Right atrium auricular region (tissue), 2 donors: ENCODE results near the gene PBX4. TPM values are rescaled to one million over a fixed set of nuclear protein-coding genes. Genes with fewer than 3 reads are reported as not detected.

ENCODE experiments used
- DNase-seq: peaks from one replicate; pipeline ENCODE4 v3.0.0-alpha.2; 2019; ENCODE audit warnings: low spot score
- H3K27ac ChIP-seq, 2 donors: fragments of 200-600 bp; sonication (generic); 1 replicate in 1 of 2; 2 replicates in 1 of 2; pipeline ENCODE4 v1.5.1; 2016 to 2019
- H3K27me3 ChIP-seq, 2 donors: fragments of 200-600 bp; sonication (generic); one replicate each; pipeline versions ENCODE4 v1.5.1 to v1.6.0; 2017 to 2019
- H3K36me3 ChIP-seq: fragments of 200-600 bp; sonication (generic); one replicate; pipeline ENCODE4 v1.5.1; 2016
- H3K4me1 ChIP-seq, 2 donors: fragments of 200-600 bp; sonication (generic); one replicate each; pipeline versions ENCODE4 v1.5.1 to v1.6.0; 2017 to 2019
- H3K4me3 ChIP-seq, 2 donors: fragments of 200-600 bp; sonication (generic); 1 replicate in 1 of 2; 2 replicates in 1 of 2; pipeline ENCODE4 v1.5.1; 2017 to 2019; ENCODE audit warnings: mild to moderate bottlenecking in 1 of 2, moderate library complexity in 1 of 2
- H3K9me3 ChIP-seq, 2 donors: fragments of 200-600 bp; sonication (generic); one replicate each; pipeline ENCODE4 v1.5.1; 2019
- total RNA-seq, 2 donors: library from RNA; depleted of rRNA; stranded (reverse); fragments of >200 nt; gene quantifications; one replicate each; pipeline ENCODE4 v1.1.0, GENCODE V29; 2016
- TF ChIP-seq, protein P1 (sequence below), 2 donors: fragments of 200-600 bp; sonication (generic); IDR thresholded peaks; one replicate each; pipeline ENCODE4 v1.5.1; 2019; ENCODE audit warnings: antibody characterized with exemption in 2 of 2

PBX4 gene
- total RNA-seq, 2 donors from 2014 or later, result not detected

DNA sequence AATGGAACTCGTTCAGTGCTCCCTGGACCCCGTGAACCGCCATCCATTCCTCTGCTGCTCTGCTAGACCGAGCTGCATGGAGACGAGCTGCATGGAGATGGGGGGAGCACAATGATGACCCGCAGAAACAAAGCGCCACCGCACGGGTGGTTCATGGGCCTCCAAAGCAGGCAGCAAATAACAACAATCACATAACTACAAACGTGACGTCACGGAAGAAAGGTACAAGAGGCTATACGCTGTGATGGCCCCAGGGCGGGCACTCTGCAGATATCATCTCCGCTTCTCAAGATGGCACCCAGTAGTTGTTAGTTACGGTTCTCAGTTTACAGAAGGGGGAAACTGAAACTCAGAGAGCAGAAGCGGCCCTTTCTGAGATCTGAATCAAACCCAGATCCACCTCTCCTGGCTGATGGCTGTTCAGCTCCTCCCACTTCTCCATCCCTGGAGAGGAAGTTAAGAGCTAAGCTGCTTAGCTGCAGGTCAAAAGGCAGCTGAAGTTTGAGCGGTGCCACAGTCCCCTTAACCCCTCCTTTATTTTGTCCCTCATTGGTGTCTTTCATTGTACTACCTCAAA is 43.3 kb upstream of the PBX4 start:
- Histone ChIP-seq H3K27me3 (no peaks in the 10 kb centered on the region), H3K4me1 (peaks cover 0 to 21% of the 10 kb centered on the region in 2 donors), H3K27ac (no peak overlapping the region), H3K36me3 (peaks cover 34% of the 10 kb centered on the region), H3K9me3 (no peaks in the 10 kb centered on the region), H3K4me3 (no peak overlapping the region)
- TF ChIP-seq, protein P1, sequence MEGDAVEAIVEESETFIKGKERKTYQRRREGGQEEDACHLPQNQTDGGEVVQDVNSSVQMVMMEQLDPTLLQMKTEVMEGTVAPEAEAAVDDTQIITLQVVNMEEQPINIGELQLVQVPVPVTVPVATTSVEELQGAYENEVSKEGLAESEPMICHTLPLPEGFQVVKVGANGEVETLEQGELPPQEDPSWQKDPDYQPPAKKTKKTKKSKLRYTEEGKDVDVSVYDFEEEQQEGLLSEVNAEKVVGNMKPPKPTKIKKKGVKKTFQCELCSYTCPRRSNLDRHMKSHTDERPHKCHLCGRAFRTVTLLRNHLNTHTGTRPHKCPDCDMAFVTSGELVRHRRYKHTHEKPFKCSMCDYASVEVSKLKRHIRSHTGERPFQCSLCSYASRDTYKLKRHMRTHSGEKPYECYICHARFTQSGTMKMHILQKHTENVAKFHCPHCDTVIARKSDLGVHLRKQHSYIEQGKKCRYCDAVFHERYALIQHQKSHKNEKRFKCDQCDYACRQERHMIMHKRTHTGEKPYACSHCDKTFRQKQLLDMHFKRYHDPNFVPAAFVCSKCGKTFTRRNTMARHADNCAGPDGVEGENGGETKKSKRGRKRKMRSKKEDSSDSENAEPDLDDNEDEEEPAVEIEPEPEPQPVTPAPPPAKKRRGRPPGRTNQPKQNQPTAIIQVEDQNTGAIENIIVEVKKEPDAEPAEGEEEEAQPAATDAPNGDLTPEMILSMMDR (IDR thresholded peaks at IDR 0.05), result no peak
- DNase-seq, result no peak

DNA sequence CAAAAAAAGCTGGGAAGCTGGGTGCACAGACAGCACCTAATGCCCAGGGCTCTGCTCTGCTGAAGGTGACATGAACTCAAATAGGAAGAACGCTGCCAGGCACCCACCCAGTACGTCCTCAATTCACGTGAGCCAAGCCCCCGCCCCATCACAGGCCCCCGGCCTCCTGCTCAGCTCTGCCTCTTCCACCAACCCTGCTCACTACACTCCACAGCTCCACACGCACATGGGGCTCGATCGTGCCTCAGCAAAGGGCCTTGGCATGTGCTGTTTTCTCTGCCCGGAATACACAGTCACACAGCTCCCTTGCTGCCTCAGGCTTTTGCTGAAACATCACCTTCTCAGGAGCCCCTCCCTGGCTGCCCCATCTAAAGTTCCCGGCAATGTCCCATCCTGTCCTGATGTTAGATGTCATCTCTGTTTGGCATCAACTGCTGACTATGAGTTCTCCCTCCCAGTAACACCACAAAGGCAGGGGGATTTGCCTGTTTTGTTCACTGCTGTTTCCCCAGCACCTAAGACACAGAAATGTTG is 42.7 kb upstream of the PBX4 start:
- Histone ChIP-seq H3K9me3 (no peaks in the 10 kb centered on the region), H3K4me3 (no peak overlapping the region), H3K36me3 (peaks cover 39% of the 10 kb centered on the region), H3K27ac (no peak overlapping the region), H3K4me1 (peaks cover 0 to 21% of the 10 kb centered on the region in 2 donors), H3K27me3 (no peaks in the 10 kb centered on the region)
- TF ChIP-seq, protein P1 (IDR thresholded peaks at IDR 0.05), result no peak
- no peak for DNase-seq

GRCh38 chr19:19659646-19660245 is 41.3 kb upstream of the PBX4 start:
- H3K4me1 ChIP-seq, result peaks cover 0 to 21% of the 10 kb centered on the region in 2 donors
- no peak overlapping the region for H3K4me3 ChIP-seq
- H3K36me3 ChIP-seq, result peaks cover 54% of the 10 kb centered on the region
- no peak overlapping the region for H3K27ac ChIP-seq
- no peaks in the 10 kb centered on the region for H3K9me3 ChIP-seq
- no peaks in the 10 kb centered on the region for H3K27me3 ChIP-seq
- TF ChIP-seq, protein P1 (IDR thresholded peaks at IDR 0.05), result no peak
- DNase-seq, result no peak

DNA sequence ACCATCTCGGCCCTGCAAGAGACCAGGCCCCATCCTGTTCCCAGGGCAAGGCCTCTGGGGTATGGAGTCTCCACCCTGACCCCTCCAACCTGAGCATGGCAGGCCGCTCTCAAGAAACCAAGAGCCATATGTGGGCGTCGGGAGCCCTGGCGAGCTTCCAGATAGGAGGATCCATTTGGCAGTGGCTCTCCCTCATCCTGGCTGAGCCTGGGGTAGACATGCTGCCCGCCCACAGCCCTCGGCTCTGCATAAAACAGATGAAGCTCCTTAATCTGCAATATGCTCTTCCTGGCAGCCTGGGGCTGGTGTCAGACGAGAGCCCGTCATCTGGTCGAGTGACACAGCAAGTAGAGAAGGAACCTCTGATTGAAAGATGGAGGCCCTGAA is 38.9 kb upstream of the PBX4 start:
- DNase-seq, result no peak
- no peak overlapping the region for H3K27ac ChIP-seq
- H3K27me3 ChIP-seq, result no peaks in the 10 kb centered on the region
- peaks cover 78% of the 10 kb centered on the region for H3K36me3 ChIP-seq
- peaks cover 0 to 13% of the 10 kb centered on the region in 2 donors for H3K4me1 ChIP-seq
- H3K4me3 ChIP-seq, result no peak overlapping the region
- no peaks in the 10 kb centered on the region for H3K9me3 ChIP-seq
- TF ChIP-seq, protein P1 (IDR thresholded peaks at IDR 0.05), result no peak

DNA sequence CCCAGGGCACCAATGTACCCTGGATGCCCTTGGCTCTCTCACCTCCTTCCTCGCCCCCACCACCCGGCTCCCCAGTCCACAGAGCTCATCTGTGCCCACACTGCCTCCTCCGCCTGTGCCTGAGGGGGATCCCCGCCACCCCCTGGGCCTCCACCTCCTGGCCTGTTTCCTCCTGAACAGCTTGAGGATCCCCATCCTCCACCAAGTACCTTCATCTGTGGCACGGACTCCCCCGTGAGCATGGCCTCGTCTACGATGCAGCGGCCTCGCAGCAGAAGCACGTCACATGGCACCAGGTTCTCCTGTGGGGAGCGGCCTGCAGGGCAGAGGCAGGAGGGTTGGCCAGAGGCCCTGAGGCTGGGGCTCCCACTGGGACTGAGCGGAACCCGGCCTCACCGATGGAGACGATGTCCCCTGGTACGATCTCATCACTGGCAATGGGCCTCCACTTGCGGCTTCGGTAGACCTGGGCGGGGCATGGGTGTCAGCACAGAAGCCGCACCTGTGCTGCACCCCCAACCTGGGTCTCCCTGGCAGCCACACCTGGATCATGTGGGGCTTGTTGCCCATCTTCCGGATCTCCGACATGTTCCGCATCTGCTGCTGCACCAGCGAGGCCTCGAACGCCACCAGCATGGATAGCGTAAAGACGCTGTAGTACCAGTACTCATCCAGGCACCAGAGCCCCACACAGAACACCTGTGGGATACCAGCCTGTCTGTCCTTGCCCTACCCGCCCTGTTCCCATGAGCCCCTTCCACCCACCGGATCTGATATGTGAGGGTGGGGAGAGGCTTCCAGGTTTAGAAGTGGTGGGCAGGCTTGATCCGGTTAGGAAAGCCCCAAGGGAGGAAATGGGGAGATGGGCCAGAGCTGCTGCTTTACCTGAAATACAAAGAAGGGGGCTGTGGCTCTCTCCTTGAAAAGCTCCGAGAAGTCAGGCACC is 38.2 kb upstream of the PBX4 start:
- Histone ChIP-seq H3K4me1 (peaks cover 0 to 7% of the 10 kb centered on the region in 2 donors), H3K27me3 (no peaks in the 10 kb centered on the region), H3K4me3 (no peak overlapping the region), H3K36me3 (peaks cover 84% of the 10 kb centered on the region), H3K27ac (no peak overlapping the region), H3K9me3 (no peaks in the 10 kb centered on the region)
- TF ChIP-seq, protein P1 (IDR thresholded peaks at IDR 0.05), result no peak
- no peak for DNase-seq
